Epithelial cell of prostate (primary cell): ENCODE results near the gene SND1.

Experiments
- DNase-seq: peaks from one replicate; pipeline ENCODE4 v3.0.0-alpha.2; 2011; ENCODE audit warnings: low read depth, low spot score
- H3K27ac ChIP-seq: fragments of 450-650 bp; 2 replicates; pipeline ENCODE4 v1.5.1; 2017; ENCODE audit warnings: mild to moderate bottlenecking

The SND1 gene

GRCh38 chr7:127651556-127652332, at the start of gene SND1:
Gene SND1 (plus strand): TSS chr7:127652194. CDS start chr7:127652374, 180 bp downstream.
- DNase-seq = peak; percentile 94

GRCh38 chr7:127608446-127608845, 43.5 kb upstream of the SND1 start:
- H3K27ac ChIP-seq = no peak overlapping the region
- no peak for DNase-seq

More at GRCh38 chr7:127651556-127652332, at the start of gene SND1:
- H3K27ac ChIP-seq = peak within 1 kb of the TSS; percentile 74

- DNase-seq = no peak
- no peak overlapping the region for H3K27ac ChIP-seq
These were observed 42.7 kb upstream of the SND1 start for GRCh38 chr7:127609297-127609696.

- no peak overlapping the region for H3K27ac ChIP-seq
- no peak for DNase-seq
These were observed 39.7 kb upstream of the SND1 start for GRCh38 chr7:127612263-127612662.

GRCh38 chr7:127616724-127617123, 35.3 kb upstream of the SND1 start:
- no peak for DNase-seq

GRCh38 chr7:127618042-127618441, 34.0 kb upstream of the SND1 start, which contains the start of gene PAX4:
Gene PAX4 (minus strand): TSS chr7:127618142. CDS start chr7:127615928, 2,214 bp downstream.
- DNase-seq = no peak

More at GRCh38 chr7:127616724-127617123, 35.3 kb upstream of the SND1 start:
- H3K27ac ChIP-seq = no peak overlapping the region

GRCh38 chr7:127618775-127619174, 33.2 kb upstream of the SND1 start:
- no peak for DNase-seq
- no peak overlapping the region for H3K27ac ChIP-seq

More at GRCh38 chr7:127618042-127618441, 34.0 kb upstream of the SND1 start, which contains the start of gene PAX4:
- H3K27ac ChIP-seq = no peak within 1 kb of the TSS

GRCh38 chr7:127619681-127620405, 32.2 kb upstream of the SND1 start:
- no peak overlapping the region for H3K27ac ChIP-seq
- DNase-seq = no peak

GRCh38 chr7:127620406-127621233, 31.4 kb upstream of the SND1 start:
- no peak overlapping the region for H3K27ac ChIP-seq
- no peak for DNase-seq

- no peak for DNase-seq
- H3K27ac ChIP-seq = no peak overlapping the region
These were observed 26.7 kb upstream of the SND1 start for GRCh38 chr7:127625331-127625730.

GRCh38 chr7:127628445-127628844, 23.5 kb upstream of the SND1 start:
- no peak for DNase-seq
- no peak overlapping the region for H3K27ac ChIP-seq

- H3K27ac ChIP-seq = no peak overlapping the region
- DNase-seq = no peak
These were observed 22.6 kb upstream of the SND1 start for GRCh38 chr7:127629268-127629854.

- DNase-seq = no peak
- no peak overlapping the region for H3K27ac ChIP-seq
These were observed 19.6 kb upstream of the SND1 start for GRCh38 chr7:127632276-127632910.

GRCh38 chr7:127635659-127636285, 16.2 kb upstream of the SND1 start:
- no peak overlapping the region for H3K27ac ChIP-seq
- DNase-seq = no peak

- no peak for DNase-seq
- no peak overlapping the region for H3K27ac ChIP-seq
These were observed 13.8 kb upstream of the SND1 start for GRCh38 chr7:127638197-127638596.

GRCh38 chr7:127644484-127644883, 7.5 kb upstream of the SND1 start:
- no peak overlapping the region for H3K27ac ChIP-seq
- no peak for DNase-seq

- no peak overlapping the region for H3K27ac ChIP-seq
These were observed 4.4 kb upstream of the SND1 start for GRCh38 chr7:127647636-127648035.

GRCh38 chr7:127648986-127649385, 3.0 kb upstream of the SND1 start:
- H3K27ac ChIP-seq = no peak overlapping the region

More at GRCh38 chr7:127647636-127648035, 4.4 kb upstream of the SND1 start:
- no peak for DNase-seq

More at GRCh38 chr7:127648986-127649385, 3.0 kb upstream of the SND1 start:
- no peak for DNase-seq
